CD8-positive, alpha-beta memory T cell (primary cell): Measurements from ENCODE around the gene M6PR. TPM values are rescaled to one million over a fixed set of nuclear protein-coding genes. Genes with fewer than 3 reads are reported as not detected.
A peak's percentile ranks its signal among the peaks of the same experiment; 100 is the strongest.

Experiments used
- CTCF ChIA-PET: fragments of 350-600 bp; sonication (Branson Sonifier 250); formaldehyde crosslinking; loops from one replicate; lab custom pipeline; 2021; ENCODE audit warnings: antibody characterized with exemption; lab: Charles Lee
- POLR2A ChIA-PET: fragments of 350-600 bp; sonication (Branson Sonifier 250); formaldehyde crosslinking; loops from one replicate; lab custom pipeline; 2021; ENCODE audit warnings: antibody characterized with exemption; lab: Charles Lee
- DNase-seq, 5 donors: peaks; one replicate each; pipeline versions ENCODE4 v3.0.0 to v3.0.0-alpha.2; 2020 to 2022; ENCODE audit warnings: mixed read lengths in 1 of 5
- H3K27ac ChIP-seq: one replicate; pipeline ENCODE4 v1.7.0; 2013; ENCODE audit warnings: low read depth, mild to moderate bottlenecking, low read length, moderate library complexity
- H3K27me3 ChIP-seq: 2 replicates; pipeline ENCODE4 v1.7.0; 2013; ENCODE audit warnings: low read length, mild to moderate bottlenecking; ENCODE audit not compliant: insufficient read depth, poor library complexity, severe bottlenecking
- H3K36me3 ChIP-seq: 2 replicates; pipeline ENCODE4 v1.7.0; 2013; ENCODE audit warnings: mild to moderate bottlenecking, low read length, moderate library complexity; ENCODE audit not compliant: insufficient read depth
- H3K4me1 ChIP-seq: 2 replicates; pipeline ENCODE4 v1.7.0; 2013; ENCODE audit warnings: mild to moderate bottlenecking, low read length, moderate library complexity; ENCODE audit not compliant: insufficient read depth
- H3K4me3 ChIP-seq: 2 replicates; pipeline ENCODE4 v1.7.0; 2013; ENCODE audit warnings: mild to moderate bottlenecking, low read length
- H3K9me3 ChIP-seq: 2 replicates; pipeline ENCODE4 v1.7.0; 2013; ENCODE audit warnings: mild to moderate bottlenecking, low read length
- H3K27ac Mint-ChIP-seq, 8 donors: one replicate each; pipeline ENCODE4 v1.8.0; 2020 to 2021; ENCODE audit warnings: mixed read lengths in 8 of 8, mild to moderate bottlenecking in 6 of 8, inconsistent platforms in 3 of 8, moderate library complexity in 3 of 8
- H3K27me3 Mint-ChIP-seq, 2 donors: one replicate each; pipeline ENCODE4 v1.8.0; 2020 to 2021; ENCODE audit warnings: mixed read lengths in 2 of 2, mild to moderate bottlenecking in 1 of 2, moderate library complexity in 1 of 2
- H3K36me3 Mint-ChIP-seq, 3 donors: one replicate each; pipeline ENCODE4 v1.8.0; 2020 to 2021; ENCODE audit warnings: mixed read lengths in 3 of 3, inconsistent platforms in 1 of 3, mild to moderate bottlenecking in 1 of 3
- H3K4me1 Mint-ChIP-seq, 3 donors: one replicate each; pipeline ENCODE4 v1.8.0; 2020 to 2021; ENCODE audit warnings: mixed read lengths in 3 of 3, inconsistent platforms in 1 of 3, mild to moderate bottlenecking in 1 of 3
- H3K4me3 Mint-ChIP-seq, 7 donors: one replicate each; pipeline ENCODE4 v1.8.0; 2020 to 2021; ENCODE audit warnings: mixed read lengths in 7 of 7, mild to moderate bottlenecking in 6 of 7, moderate library complexity in 4 of 7, inconsistent platforms in 2 of 7
- H3K9me3 Mint-ChIP-seq, 5 donors: one replicate each; pipeline ENCODE4 v1.8.0; 2020 to 2022; ENCODE audit warnings: mixed read lengths in 5 of 5, mild to moderate bottlenecking in 3 of 5, moderate library complexity in 2 of 5, inconsistent platforms in 1 of 5
- polyA plus RNA-seq: library from polyadenylated mRNA; unstranded; fragments of 300-500 nt; fragmentation: Illumina TruSeq; gene quantifications from one replicate; pipeline ENCODE4 v1.2.3, GENCODE V29; 2021
- total RNA-seq, 2 experiments: library from RNA; stranded (reverse); gene quantifications; one replicate each; pipeline ENCODE4 v1.2.3, GENCODE V29; 2021

Gene M6PR
- 100 to 1,000 TPM; 226 to 248 TPM for total RNA-seq
- 329 TPM for polyA plus RNA-seq

DNA sequence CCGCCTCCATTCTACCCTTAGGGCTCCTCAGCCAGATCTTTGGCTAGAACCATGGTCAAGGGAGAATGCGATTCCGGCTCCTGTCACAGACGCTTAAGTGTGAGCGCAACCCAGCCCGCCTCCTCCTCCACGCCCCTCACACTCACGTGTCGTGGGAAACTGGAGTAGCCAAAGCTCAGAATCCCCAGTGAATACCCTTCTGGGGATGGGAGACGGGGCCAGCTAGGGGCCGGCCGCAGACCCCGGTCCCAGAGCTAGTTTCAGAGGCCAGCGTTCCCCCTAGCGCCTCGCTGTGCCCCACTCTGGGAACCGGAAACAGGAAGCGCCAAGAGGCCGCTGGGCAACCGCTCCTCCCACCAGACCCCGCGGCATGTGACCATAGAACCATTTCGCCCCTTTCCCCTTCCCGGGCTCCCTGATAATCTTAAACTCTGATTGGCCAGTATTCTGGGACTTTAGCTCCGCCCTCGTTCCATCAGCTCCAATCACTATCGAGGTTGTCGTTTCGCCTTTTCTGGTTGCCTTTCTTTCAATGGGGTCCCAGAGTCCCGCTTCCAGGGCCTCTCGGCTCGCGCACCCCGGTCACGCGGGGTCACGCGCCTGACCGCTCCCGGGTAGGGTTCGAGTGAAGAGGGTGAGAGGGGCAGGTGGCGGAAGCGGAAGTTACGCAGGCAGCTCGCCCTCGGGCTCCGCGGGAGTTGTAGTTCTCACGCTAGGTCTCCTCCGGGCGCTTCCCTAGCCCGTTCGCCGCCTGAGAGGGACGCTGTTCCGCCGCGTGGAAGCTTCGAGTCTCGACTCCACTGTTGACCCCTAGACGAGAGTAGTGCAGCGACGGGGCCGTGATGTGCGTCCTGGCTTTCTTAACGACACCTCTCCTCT lies at the start of gene M6PR:
TSS of gene M6PR (minus strand) at position 304 of the 879 bp plus-strand sequence. CDS start 3,241 bp downstream, outside the sequence.
- H3K4me1 Mint-ChIP-seq, result peaks cover 65 to 80% (median 70%) of the 10 kb centered on the region in 3 donors
- H3K9me3 Mint-ChIP-seq, result peaks cover 0 to 3% (median 0%) of the 10 kb centered on the region in 5 donors
- H3K4me3 Mint-ChIP-seq, result peak within 1 kb of the TSS; percentile 90 to 98 (median 93)
- Histone ChIP-seq H3K27me3 (no peaks in the 10 kb centered on the region), H3K4me3 (peak within 1 kb of the TSS; percentile 97), H3K9me3 (no peaks in the 10 kb centered on the region), H3K36me3 (peaks cover 12% of the 10 kb centered on the region), H3K27ac (peak within 1 kb of the TSS; percentile 97), H3K4me1 (peaks cover 61% of the 10 kb centered on the region)
- peak; percentile 81 to 93 (median 88) for DNase-seq
- CTCF ChIA-PET, result interaction anchor here (0.7 to 9.9 kb wide), 23 partner anchors 11 to 405 kb away, joined by 3 to 192 read pairs (median 4); partner anchors contain the start of gene PHC1
- no peaks in the 10 kb centered on the region for H3K27me3 Mint-ChIP-seq
- H3K27ac Mint-ChIP-seq, result peak within 1 kb of the TSS; percentile 90 to 99 (median 96)
- POLR2A ChIA-PET, result interaction anchor here (0.6 to 4.0 kb wide), 15 partner anchors 11 to 305 kb away, joined by 3 to 27 read pairs (median 5); partner anchors contain the start of gene RIMKLB
- peaks cover 0 to 43% (median 6%) of the 10 kb centered on the region in 3 donors for H3K36me3 Mint-ChIP-seq

DNA sequence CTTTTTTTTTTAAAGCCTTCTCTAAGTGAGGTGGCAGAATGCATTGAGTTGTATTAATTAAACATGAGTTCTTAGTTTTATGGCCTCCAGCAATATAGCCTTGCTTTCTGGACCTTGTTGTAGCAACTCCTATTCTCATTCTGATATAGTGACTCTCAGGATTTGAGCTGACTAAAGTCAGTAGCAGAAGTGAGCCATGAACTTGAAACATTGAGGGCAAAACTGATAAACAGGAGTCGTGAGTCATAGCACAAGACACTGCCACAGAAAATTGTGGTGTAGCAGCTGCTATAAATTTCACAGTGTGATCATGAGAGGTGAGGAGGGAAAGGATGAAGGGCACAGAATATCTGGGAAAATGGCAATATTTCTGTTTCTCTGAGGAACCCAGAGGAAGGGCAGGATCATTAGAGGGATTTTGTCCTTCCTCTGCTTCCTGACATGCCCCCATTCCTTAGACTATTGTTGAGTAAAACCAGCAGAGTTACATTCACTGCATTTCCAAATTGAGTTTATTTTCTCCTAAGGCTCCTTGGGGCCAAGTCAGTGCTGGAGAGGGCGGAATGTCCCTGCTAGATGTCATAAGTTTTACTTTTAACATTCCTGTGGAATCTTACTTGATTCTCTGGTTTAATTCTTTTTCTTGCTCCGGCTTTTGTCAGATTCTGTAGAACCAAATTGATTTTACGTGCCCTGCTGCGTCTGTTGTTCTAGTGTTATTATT lies 47.4 kb upstream of the M6PR start:
- ChIA-PET CTCF (interaction anchor here (1.6 kb wide), 1 partner anchor 46 kb away, joined by 4 read pairs; no protein-coding TSS in a partner anchor), POLR2A (interaction anchor here (0.6 to 1.2 kb wide), 4 partner anchors 28 to 45 kb away, joined by 3 to 5 read pairs (median 4); no protein-coding TSS in a partner anchor)
- H3K4me1 Mint-ChIP-seq, result peaks cover 69 to 83% (median 82%) of the 10 kb centered on the region in 3 donors

DNA sequence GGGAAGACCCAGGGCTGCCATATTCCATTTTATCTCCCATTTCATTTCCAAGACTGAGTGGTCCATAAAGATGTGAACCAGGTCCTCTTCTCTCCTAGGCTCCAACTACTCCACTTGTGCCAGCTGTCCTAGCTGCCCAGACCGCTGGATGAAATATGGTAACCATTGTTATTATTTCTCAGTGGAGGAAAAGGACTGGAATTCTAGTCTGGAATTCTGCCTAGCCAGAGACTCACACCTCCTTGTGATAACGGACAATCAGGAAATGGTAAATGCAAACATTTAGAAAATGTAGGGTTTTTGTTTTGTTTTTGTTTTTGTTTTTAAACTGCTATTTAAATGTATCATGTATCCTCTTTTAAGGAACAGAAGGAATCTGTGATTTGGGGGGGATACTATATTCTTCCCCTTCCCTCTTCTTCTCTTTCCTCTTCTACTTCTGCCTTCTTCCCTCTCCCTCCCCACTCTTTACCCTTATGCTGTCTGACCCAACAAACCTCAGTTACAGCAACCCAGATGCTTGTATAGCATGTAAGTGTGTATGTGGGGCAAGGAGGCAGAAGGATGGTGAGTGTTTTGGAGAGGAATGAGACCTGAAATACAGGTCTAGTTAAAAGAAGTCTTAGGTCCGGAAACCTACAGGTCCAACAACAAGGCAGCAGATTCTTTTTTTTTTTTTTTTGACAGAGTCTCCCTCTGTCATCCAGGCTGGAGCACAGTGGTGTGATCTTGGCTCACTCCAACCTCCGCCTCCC lies 45.8 kb upstream of the M6PR start:
- H3K36me3 Mint-ChIP-seq, result peaks cover 18 to 62% (median 50%) of the 10 kb centered on the region in 3 donors
- H3K27ac Mint-ChIP-seq, result peak overlapping the region; percentile 76 to 97 (median 90)
- H3K9me3 ChIP-seq, result no peaks in the 10 kb centered on the region
- peak overlapping the region; percentile 42 for H3K4me3 ChIP-seq
- H3K9me3 Mint-ChIP-seq, result no peaks in the 10 kb centered on the region
- DNase-seq, result no peak
- ChIA-PET CTCF (interaction anchor here (1.6 kb wide), 1 partner anchor 44 kb away, joined by 4 read pairs; no protein-coding TSS in a partner anchor), POLR2A (interaction anchor here (0.7 kb wide), 1 partner anchor 9 kb away, joined by 6 read pairs; no protein-coding TSS in a partner anchor)
- no peak overlapping the region for H3K27ac ChIP-seq
- H3K4me1 Mint-ChIP-seq, result peaks cover 60 to 74% (median 74%) of the 10 kb centered on the region in 3 donors
- H3K27me3 Mint-ChIP-seq, result no peaks in the 10 kb centered on the region
- peak overlapping the region; percentile 86 to 97 (median 95) for H3K4me3 Mint-ChIP-seq
- H3K27me3 ChIP-seq, result no peaks in the 10 kb centered on the region
- peaks cover 71% of the 10 kb centered on the region for H3K4me1 ChIP-seq
- H3K36me3 ChIP-seq, result peaks cover 5% of the 10 kb centered on the region

More for the DNA sequence above, 47.4 kb upstream of the M6PR start:
- peaks cover 76% of the 10 kb centered on the region for H3K4me1 ChIP-seq
- Mint-ChIP-seq H3K9me3 (no peaks in the 10 kb centered on the region), H3K4me3 (peak overlapping the region; percentile 86 to 97 (median 95)), H3K36me3 (peaks cover 24 to 72% (median 60%) of the 10 kb centered on the region in 3 donors), H3K27me3 (no peaks in the 10 kb centered on the region), H3K27ac (peak overlapping the region; percentile 52 to 97 (median 87))
- no peak for DNase-seq
- H3K4me3 ChIP-seq, result peak overlapping the region; percentile 30
- no peaks in the 10 kb centered on the region for H3K9me3 ChIP-seq
- peaks cover 5% of the 10 kb centered on the region for H3K36me3 ChIP-seq
- H3K27ac ChIP-seq, result peak overlapping the region; percentile 7
- H3K27me3 ChIP-seq, result no peaks in the 10 kb centered on the region

DNA sequence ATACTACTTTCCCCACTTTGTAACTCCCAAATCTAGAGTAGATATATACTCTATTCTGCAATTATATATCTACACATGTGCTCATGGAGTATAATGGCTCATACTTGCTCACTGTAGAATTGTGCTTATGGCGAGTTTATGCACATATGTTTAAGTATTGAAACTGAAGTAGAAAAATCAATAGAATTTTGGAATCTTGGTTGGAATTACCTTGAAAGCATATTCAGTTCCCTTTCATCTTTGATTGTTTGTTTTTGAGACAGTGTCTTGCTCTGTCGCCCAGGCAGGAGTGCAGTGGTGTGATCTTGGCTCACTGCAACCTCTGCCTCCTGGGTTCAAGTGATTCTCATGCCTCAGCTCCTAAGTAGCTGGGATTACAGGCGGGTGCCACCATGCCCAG lies 44.4 kb upstream of the M6PR start:
- H3K9me3 Mint-ChIP-seq, result no peaks in the 10 kb centered on the region
- Histone ChIP-seq H3K4me3 (peak overlapping the region; percentile 42), H3K27me3 (no peaks in the 10 kb centered on the region), H3K36me3 (peaks cover 5% of the 10 kb centered on the region), H3K4me1 (peaks cover 74% of the 10 kb centered on the region), H3K9me3 (no peaks in the 10 kb centered on the region), H3K27ac (peak overlapping the region; percentile 22)
- H3K27ac Mint-ChIP-seq, result peak overlapping the region; percentile 76 to 97 (median 90)
- H3K4me1 Mint-ChIP-seq, result peaks cover 60 to 74% (median 73%) of the 10 kb centered on the region in 3 donors
- peak overlapping the region; percentile 86 to 97 (median 95) for H3K4me3 Mint-ChIP-seq
- no peaks in the 10 kb centered on the region for H3K27me3 Mint-ChIP-seq
- ChIA-PET POLR2A (no interaction called here), CTCF (interaction anchor here (2.9 kb wide), 1 partner anchor 45 kb away, joined by 9 read pairs; no protein-coding TSS in a partner anchor)
- no peak for DNase-seq
- H3K36me3 Mint-ChIP-seq, result peaks cover 14 to 54% (median 41%) of the 10 kb centered on the region in 3 donors

DNA sequence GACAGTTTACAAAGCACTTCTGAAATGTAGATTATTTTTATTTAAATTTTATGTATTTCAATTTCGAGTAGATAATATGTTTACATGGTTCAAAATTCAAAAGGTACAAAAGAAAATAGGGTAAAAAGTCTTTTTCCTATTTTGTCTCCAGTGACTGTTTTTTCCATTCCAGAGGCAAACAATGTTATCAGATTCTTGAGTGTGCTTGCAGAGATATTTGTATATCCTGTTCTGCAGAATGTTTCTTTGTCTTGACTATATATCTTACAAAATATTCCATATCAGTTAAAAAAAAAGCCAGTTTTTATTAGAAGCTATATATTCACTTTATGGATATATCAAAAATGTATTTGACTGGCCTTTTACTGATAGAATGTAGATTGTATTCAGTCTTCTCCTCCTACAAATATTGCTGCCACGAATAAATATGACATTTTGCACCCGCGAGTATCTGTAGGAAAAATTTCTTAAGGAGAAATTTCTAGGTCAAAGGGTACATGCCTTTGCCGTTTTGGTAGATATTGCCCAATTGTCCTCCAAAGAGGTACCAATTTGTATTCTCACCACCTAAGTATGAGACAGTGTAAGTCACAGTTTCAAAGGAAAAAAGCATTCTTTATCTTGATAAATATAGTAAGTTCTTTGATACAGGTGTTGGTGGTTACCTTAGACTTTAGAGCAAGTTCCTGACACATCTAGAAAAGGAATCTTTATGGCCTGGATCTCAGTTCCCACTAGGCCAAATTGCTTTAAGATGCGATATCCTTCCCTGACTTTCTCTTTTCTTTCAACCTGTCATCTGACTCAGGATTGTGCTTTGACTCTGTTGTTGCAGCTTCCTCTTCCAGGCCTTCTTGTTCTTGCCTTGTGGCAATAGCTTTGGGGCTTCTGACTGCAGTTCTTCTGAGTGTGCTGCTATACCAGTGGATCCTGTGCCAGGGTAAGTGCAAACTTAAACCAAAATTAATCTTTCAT lies 42.2 kb upstream of the M6PR start:
- ChIA-PET POLR2A (interaction anchor here (0.6 to 1.3 kb wide), 4 partner anchors 20 to 33 kb away, joined by 3 read pairs; no protein-coding TSS in a partner anchor), CTCF (interaction anchor here (0.7 to 2.9 kb wide), 4 partner anchors 38 to 58 kb away, joined by 3 to 9 read pairs (median 4); partner anchors contain the start of gene M6PR)
- Histone ChIP-seq H3K4me3 (peak overlapping the region; percentile 48), H3K9me3 (no peaks in the 10 kb centered on the region), H3K27ac (peak overlapping the region; percentile 72), H3K36me3 (peaks cover 5% of the 10 kb centered on the region), H3K4me1 (peaks cover 78% of the 10 kb centered on the region), H3K27me3 (no peaks in the 10 kb centered on the region)
- peaks cover 64 to 80% (median 79%) of the 10 kb centered on the region in 3 donors for H3K4me1 Mint-ChIP-seq
- peak overlapping the region; percentile 77 to 96 (median 92) for H3K27ac Mint-ChIP-seq
- H3K9me3 Mint-ChIP-seq, result peaks cover 0 to 2% (median 0%) of the 10 kb centered on the region in 5 donors
- peak in 1 of 5 donors; percentile 8 for DNase-seq
- H3K27me3 Mint-ChIP-seq, result no peaks in the 10 kb centered on the region
- peaks cover 11 to 39% (median 26%) of the 10 kb centered on the region in 3 donors for H3K36me3 Mint-ChIP-seq
- peak overlapping the region; percentile 86 to 97 (median 95) for H3K4me3 Mint-ChIP-seq

DNA sequence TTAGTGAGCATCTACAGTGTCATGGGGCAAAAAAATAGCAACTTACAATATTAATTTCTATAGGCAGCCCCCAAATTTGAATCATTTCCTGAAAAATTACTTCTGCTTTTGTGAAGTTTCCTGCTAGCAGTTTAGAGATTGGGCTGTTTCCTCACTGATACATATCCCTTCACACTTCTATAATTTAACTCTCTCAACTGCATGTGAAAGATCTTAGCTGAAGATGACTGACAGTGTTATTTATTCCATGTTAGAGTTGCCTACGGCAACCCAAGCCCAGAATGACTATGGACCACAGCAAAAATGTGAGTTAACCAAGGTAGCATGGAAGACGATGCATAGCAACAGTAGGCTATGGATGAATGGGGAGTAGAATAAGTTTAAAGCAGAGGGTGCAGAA lies 40.0 kb upstream of the M6PR start, which contains the start of gene KLRG1:
TSS of gene KLRG1 (plus strand) at position 134 of the 400 bp plus-strand sequence. CDS start at position 224, 90 bp downstream.
- H3K4me3 ChIP-seq, result peak within 1 kb of the TSS; percentile 48
- H3K27me3 Mint-ChIP-seq, result no peaks in the 10 kb centered on the region

More for the DNA sequence above, 40.0 kb upstream of the M6PR start, which contains the start of gene KLRG1:
- H3K4me3 Mint-ChIP-seq, result peak within 1 kb of the TSS; percentile 79 to 97 (median 92)
- peaks cover 2 to 30% (median 15%) of the 10 kb centered on the region in 3 donors for H3K36me3 Mint-ChIP-seq
- Histone ChIP-seq H3K4me1 (peaks cover 74% of the 10 kb centered on the region), H3K27ac (peak within 1 kb of the TSS; percentile 72), H3K27me3 (no peaks in the 10 kb centered on the region), H3K9me3 (no peaks in the 10 kb centered on the region), H3K36me3 (no peaks in the 10 kb centered on the region)
- peak within 1 kb of the TSS; percentile 84 to 99 (median 96) for H3K27ac Mint-ChIP-seq
- ChIA-PET POLR2A (no interaction called here), CTCF (no interaction called here)
- peaks cover 0 to 2% (median 0%) of the 10 kb centered on the region in 5 donors for H3K9me3 Mint-ChIP-seq
- H3K4me1 Mint-ChIP-seq, result peaks cover 65 to 79% (median 79%) of the 10 kb centered on the region in 3 donors
- DNase-seq, result peak in 2 of 5 donors; percentile 7 to 30
